GM18511 (cell line): ENCODE results near the gene UBXN2A.

ENCODE experiments used
- ATAC-seq: cut with Tn5 transposase; IDR thresholded peaks from one replicate; pipeline ENCODE4 v1.9.1; 2021; ENCODE audit warnings: mild to moderate bottlenecking, moderate library complexity; ENCODE audit not compliant: unreplicated experiment

UBXN2A gene

GRCh38 chr2:23939987-23940717 is at the start of gene UBXN2A:
UBXN2A (plus strand) TSS chr2:23940463; CDS start chr2:23958315, 17,852 bp downstream.
- ATAC-seq, result peak; percentile 73

GRCh38 chr2:23900133-23900532 is 40.1 kb upstream of the UBXN2A start:
- no peak for ATAC-seq

GRCh38 chr2:23900541-23901322 is 39.5 kb upstream of the UBXN2A start:
- no peak for ATAC-seq

GRCh38 chr2:23901966-23902846 is 38.1 kb upstream of the UBXN2A start:
- ATAC-seq, result no peak

- no peak for ATAC-seq
These were observed 37.2 kb upstream of the UBXN2A start for GRCh38 chr2:23903034-23903433.

GRCh38 chr2:23904215-23904614 is 36.0 kb upstream of the UBXN2A start:
- no peak for ATAC-seq

- ATAC-seq, result no peak
These were observed 35.6 kb upstream of the UBXN2A start for GRCh38 chr2:23904692-23905091.

GRCh38 chr2:23905155-23905554 is 35.1 kb upstream of the UBXN2A start:
- no peak for ATAC-seq

- no peak for ATAC-seq
These were observed 28.2 kb upstream of the UBXN2A start for GRCh38 chr2:23912054-23912453.

GRCh38 chr2:23915327-23915726 is 24.9 kb upstream of the UBXN2A start:
- ATAC-seq, result no peak

GRCh38 chr2:23916727-23917405 is 23.4 kb upstream of the UBXN2A start:
- ATAC-seq, result peak; percentile 68

- ATAC-seq, result no peak
These were observed 21.3 kb upstream of the UBXN2A start for GRCh38 chr2:23918837-23919489.

- ATAC-seq, result no peak
These were observed 15.5 kb upstream of the UBXN2A start for GRCh38 chr2:23924589-23925359.

- ATAC-seq, result peak; percentile 75
These were observed 14.5 kb upstream of the UBXN2A start for GRCh38 chr2:23925702-23926289.

GRCh38 chr2:23926290-23926749 is 13.9 kb upstream of the UBXN2A start:
- peak; percentile 38 for ATAC-seq

GRCh38 chr2:23926750-23927571 is 13.3 kb upstream of the UBXN2A start, which contains the start of gene ATAD2B:
ATAD2B (minus strand) TSS chr2:23927123; CDS start chr2:23926770, 353 bp downstream.
- peak; percentile 77 for ATAC-seq

GRCh38 chr2:23934259-23934658 is 6.0 kb upstream of the UBXN2A start:
- no peak for ATAC-seq
